ENCODE results near the gene SLC15A5.

Gene SLC15A5

GRCh38 chr12:16238661-16239060 is 38.8 kb downstream of the SLC15A5 start:
- TF ChIP-seq PATZ1 (CRISPR knock-in tag; IDR thresholded peaks at IDR 0.05; ENCODE audit: borderline replicate concordance) (no peak), ZFP3 (CRISPR knock-in tag; IDR thresholded peaks at IDR 0.05) (no peak), ZC3H10 (CRISPR knock-in tag; IDR thresholded peaks at IDR 0.05) (no peak), ZNF8 (CRISPR knock-in tag; IDR thresholded peaks at IDR 0.05) (no peak), TCF4 (CRISPR knock-in tag; IDR thresholded peaks at IDR 0.05; ENCODE audit: borderline replicate concordance) (no peak), GLIS3 (CRISPR knock-in tag; IDR thresholded peaks at IDR 0.05) (no peak), RARB (CRISPR knock-in tag; IDR thresholded peaks at IDR 0.05) (no peak), POU6F1 (CRISPR knock-in tag; IDR thresholded peaks at IDR 0.05; ENCODE audit: borderline replicate concordance, low read depth) (no peak), CSRNP3 (CRISPR knock-in tag; IDR thresholded peaks at IDR 0.05) (no peak), TOX (CRISPR knock-in tag; IDR thresholded peaks at IDR 0.05; ENCODE audit: borderline replicate concordance) (no peak), ESRRG (CRISPR knock-in tag; IDR thresholded peaks at IDR 0.05) (no peak), ZNF70 (CRISPR knock-in tag; IDR thresholded peaks at IDR 0.05) (no peak), CSDC2 (CRISPR knock-in tag; IDR thresholded peaks at IDR 0.05) (no peak), OSR1 (CRISPR knock-in tag; IDR thresholded peaks at IDR 0.05) (no peak)
- no peak for ATAC-seq

GRCh38 chr12:16229676-16230075 is 47.8 kb downstream of the SLC15A5 start:
- TF ChIP-seq OSR1 (CRISPR knock-in tag; IDR thresholded peaks at IDR 0.05) = no peak
- TF ChIP-seq SNAI2 (CRISPR knock-in tag; IDR thresholded peaks at IDR 0.05) = no peak
- no peak for ATAC-seq

GRCh38 chr12:16228067-16228466 is 49.4 kb downstream of the SLC15A5 start:
- ATAC-seq = no peak
- no peak for TF ChIP-seq TSHZ2 (CRISPR knock-in tag; IDR thresholded peaks at IDR 0.05)

- TF ChIP-seq ZNF70 (CRISPR knock-in tag; IDR thresholded peaks at IDR 0.05) = no peak
- TF ChIP-seq ZFP30 (CRISPR knock-in tag; IDR thresholded peaks at IDR 0.05) = no peak
- TF ChIP-seq SNAI2 (CRISPR knock-in tag; IDR thresholded peaks at IDR 0.05) = no peak
- no peak for TF ChIP-seq TOX (CRISPR knock-in tag; IDR thresholded peaks at IDR 0.05; ENCODE audit: borderline replicate concordance)
- TF ChIP-seq CSDC2 (CRISPR knock-in tag; IDR thresholded peaks at IDR 0.05) = no peak
- no peak for TF ChIP-seq PATZ1 (CRISPR knock-in tag; IDR thresholded peaks at IDR 0.05; ENCODE audit: borderline replicate concordance)
- no peak for TF ChIP-seq CSRNP3 (CRISPR knock-in tag; IDR thresholded peaks at IDR 0.05)
- no peak for TF ChIP-seq RARB (CRISPR knock-in tag; IDR thresholded peaks at IDR 0.05)
- TF ChIP-seq ZNF565 (CRISPR knock-in tag; conservative IDR thresholded peaks at IDR 0.05; ENCODE audit: low read depth) = no peak
- no peak for TF ChIP-seq ZFP3 (CRISPR knock-in tag; IDR thresholded peaks at IDR 0.05)
- no peak for TF ChIP-seq ZNF8 (CRISPR knock-in tag; IDR thresholded peaks at IDR 0.05)
- no peak for TF ChIP-seq TCF4 (CRISPR knock-in tag; IDR thresholded peaks at IDR 0.05; ENCODE audit: borderline replicate concordance)
- no peak for TF ChIP-seq TSHZ2 (CRISPR knock-in tag; IDR thresholded peaks at IDR 0.05)
- no peak for ATAC-seq
Observed at GRCh38 chr12:16225692-16226091, 51.8 kb downstream of the SLC15A5 start.

Measured in SK-N-SH treated with all-trans-retinoic acid at 6 μM for 48 hours (cell line).